ENCODE data around the gene TEKT2.

Gene TEKT2, protein sequence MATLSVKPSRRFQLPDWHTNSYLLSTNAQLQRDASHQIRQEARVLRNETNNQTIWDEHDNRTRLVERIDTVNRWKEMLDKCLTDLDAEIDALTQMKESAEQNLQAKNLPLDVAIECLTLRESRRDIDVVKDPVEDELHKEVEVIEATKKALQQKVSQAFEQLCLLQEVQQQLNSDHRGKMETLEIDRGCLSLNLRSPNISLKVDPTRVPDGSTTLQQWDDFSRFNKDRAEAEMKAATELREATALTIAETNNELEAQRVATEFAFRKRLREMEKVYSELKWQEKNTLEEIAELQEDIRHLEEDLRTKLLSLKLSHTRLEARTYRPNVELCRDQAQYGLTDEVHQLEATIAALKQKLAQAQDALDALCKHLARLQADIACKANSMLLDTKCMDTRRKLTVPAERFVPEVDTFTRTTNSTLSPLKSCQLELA

DNA sequence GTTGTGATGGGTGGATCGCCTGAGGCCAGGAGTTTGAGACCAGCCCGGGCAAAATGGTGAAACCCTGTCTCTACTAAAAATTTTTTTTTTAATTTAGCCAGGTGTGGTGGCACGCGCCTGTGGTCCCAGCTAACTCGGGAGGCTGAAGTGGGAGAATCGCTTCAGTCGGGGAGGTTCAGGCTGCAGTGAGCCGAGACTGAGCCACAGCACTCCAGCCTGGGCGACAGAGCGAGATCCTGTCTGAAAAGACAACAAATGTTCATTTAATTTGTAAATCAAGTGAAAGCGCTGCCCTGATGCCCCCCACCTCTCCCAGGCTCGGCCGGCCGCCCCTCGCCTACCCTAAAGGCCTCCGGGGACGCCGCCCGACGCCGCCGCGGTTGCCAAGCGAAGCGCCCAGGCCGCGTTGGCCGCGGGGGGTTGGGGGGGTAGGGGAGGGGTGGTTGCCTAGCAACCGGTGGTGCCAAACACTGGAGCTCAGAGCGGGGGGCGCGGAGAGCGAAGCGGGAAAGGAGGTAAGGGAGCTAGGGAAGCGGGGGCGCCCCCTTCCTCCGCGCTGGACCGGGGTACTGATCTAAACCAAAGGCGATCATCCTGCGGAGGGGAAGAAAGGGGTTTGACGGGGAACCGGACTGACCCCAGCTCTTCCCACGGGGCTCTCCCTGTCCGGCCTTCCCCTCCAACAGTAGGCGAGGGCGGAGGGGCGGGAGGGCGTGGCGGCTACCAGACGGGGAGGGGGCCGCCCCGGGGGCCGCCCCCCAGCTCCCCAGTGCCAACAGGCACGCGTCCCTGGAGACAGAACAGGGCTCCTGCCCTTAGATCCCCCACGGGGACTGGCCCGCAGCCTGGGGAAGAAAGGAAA lies at the start of gene TEKT2:
TEKT2 (plus strand) TSS at position 460 of the 862 bp plus-strand sequence. CDS start 828 bp downstream, outside the sequence.
- peak; percentile 92 for DNase-seq (ENCODE audit: low spot score)

- DNase-seq (ENCODE audit: low spot score), result no peak
Measured at GRCh38 chr1:36034692-36035091, 49.2 kb upstream of the TEKT2 start.

- no peak for DNase-seq (ENCODE audit: low spot score)
Measured at GRCh38 chr1:36035154-36035553, 48.7 kb upstream of the TEKT2 start.

- DNase-seq (ENCODE audit: low spot score), result no peak
Measured at GRCh38 chr1:36040238-36040637, 43.7 kb upstream of the TEKT2 start.

DNA sequence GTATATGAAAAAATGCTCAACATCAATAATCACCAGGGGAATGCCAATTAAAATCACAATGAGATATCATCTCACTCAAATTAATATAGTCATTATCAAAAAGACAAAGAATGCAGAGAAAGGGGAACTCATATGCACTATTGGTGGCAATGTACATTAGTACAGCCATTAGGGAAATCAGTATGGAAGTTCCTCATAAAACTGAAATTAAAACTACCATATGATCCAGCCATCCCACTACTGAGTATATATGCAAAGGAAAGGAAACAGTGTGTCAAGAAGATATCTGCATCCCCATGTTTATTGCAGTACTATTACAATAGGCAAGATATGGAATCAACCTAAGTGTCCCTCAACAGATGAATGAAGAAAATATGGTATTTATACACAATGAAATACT lies 32.1 kb upstream of the TEKT2 start:
- no peak for DNase-seq (ENCODE audit: low spot score)

DNA sequence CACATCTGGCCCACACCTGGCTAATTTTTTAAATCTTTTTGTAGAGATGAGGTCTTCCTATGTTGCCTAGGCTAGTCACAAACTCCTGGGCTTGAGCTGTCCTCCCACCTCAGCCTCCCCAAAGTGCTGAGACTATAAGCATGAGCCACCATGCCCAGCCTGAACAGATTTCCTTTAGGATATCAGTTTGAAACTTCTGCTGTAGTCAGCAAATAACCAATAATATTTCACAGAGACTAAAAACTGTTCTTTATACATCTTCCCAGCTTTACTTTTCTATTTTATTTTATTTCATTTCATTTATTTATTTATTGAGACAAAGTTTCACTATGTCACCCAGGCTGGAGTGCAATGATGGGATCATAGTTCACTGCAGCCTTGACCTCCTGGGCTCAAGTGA lies 29.9 kb upstream of the TEKT2 start:
- no peak for DNase-seq (ENCODE audit: low spot score)

GRCh38 chr1:36055706-36056105 lies 28.2 kb upstream of the TEKT2 start:
- no peak for DNase-seq (ENCODE audit: low spot score)

DNA sequence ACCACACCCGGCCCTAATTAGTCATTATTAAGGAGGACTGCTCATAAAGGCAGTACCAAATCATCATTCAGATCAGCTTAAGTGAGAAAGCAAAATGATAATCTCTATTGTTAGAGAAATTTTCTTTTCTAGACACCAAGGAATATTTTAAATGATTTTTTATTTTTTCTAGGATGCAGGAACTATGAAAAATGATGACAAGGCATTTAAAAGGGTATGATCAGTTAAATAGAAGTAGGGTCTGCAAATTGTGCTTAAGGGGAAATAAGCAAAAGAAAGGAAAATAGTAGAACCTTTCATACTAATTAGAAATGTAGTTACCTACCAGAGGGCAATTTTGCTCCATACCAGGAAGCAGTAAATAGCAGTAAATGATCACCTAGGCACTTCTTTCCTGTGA lies 21.6 kb upstream of the TEKT2 start:
- no peak for DNase-seq (ENCODE audit: low spot score)

GRCh38 chr1:36067871-36068270 lies 16.0 kb upstream of the TEKT2 start:
- DNase-seq (ENCODE audit: low spot score), result no peak

DNA sequence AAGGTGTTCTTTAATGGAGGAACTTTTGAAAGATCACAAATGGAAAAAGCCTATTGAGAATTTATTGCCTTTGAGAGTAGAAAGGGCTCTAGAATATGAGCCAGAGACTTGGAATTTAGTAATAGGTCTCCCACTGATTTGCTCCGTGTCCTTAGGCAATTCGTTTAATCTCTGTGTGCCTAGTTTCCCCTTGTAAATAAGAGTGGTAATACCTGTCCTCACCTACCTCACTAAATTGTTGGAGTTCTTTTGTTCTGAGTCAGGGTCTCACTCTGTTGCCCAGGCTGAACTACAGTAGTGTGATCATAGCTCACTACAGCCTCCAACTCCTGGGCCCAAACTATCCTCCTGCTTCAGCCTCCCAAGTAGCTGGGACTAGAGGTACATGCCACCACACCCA lies 15.0 kb upstream of the TEKT2 start:
- DNase-seq (ENCODE audit: low spot score), result no peak

- DNase-seq (ENCODE audit: low spot score), result no peak
Measured at GRCh38 chr1:36070349-36070748, 13.5 kb upstream of the TEKT2 start.

- no peak for DNase-seq (ENCODE audit: low spot score)
Measured at GRCh38 chr1:36076979-36077573, 6.8 kb upstream of the TEKT2 start.

- DNase-seq (ENCODE audit: low spot score), result no peak
Measured at GRCh38 chr1:36080236-36080635, 3.7 kb upstream of the TEKT2 start.

DNA sequence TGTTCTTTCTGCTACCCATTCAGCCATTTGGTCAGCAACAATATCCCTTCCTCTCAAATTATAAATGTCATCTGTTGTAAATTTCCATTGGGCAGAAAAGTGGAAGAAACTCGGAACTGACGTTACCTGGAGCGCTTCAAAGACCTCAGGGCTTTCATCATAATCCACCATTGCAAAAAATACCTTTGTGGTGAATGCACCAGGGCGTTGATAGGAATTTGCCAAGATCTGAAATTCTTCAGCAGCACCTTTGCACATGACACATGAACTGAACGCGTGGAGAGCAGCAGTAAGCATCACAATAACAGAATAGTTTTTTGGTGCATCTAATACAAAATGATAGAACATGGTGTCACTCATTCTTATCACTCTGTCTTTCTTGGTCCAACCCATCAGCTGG lies 3.1 kb upstream of the TEKT2 start:
- DNase-seq (ENCODE audit: low spot score), result no peak

GRCh38 chr1:36081926-36082485 lies 1.9 kb upstream of the TEKT2 start:
- DNase-seq (ENCODE audit: low spot score), result no peak

GRCh38 chr1:36083219-36083618 lies 675 bp upstream of the TEKT2 start:
- no peak for DNase-seq (ENCODE audit: low spot score)

- no peak for DNase-seq (ENCODE audit: low spot score)
Measured at GRCh38 chr1:36084497-36085115, 712 bp downstream of the TEKT2 start.

- no peak for DNase-seq (ENCODE audit: low spot score)
Measured at GRCh38 chr1:36085126-36085525, 1.2 kb downstream of the TEKT2 start.

GRCh38 chr1:36085686-36086526 lies 2.0 kb downstream of the TEKT2 start:
- no peak for DNase-seq (ENCODE audit: low spot score)

DNA sequence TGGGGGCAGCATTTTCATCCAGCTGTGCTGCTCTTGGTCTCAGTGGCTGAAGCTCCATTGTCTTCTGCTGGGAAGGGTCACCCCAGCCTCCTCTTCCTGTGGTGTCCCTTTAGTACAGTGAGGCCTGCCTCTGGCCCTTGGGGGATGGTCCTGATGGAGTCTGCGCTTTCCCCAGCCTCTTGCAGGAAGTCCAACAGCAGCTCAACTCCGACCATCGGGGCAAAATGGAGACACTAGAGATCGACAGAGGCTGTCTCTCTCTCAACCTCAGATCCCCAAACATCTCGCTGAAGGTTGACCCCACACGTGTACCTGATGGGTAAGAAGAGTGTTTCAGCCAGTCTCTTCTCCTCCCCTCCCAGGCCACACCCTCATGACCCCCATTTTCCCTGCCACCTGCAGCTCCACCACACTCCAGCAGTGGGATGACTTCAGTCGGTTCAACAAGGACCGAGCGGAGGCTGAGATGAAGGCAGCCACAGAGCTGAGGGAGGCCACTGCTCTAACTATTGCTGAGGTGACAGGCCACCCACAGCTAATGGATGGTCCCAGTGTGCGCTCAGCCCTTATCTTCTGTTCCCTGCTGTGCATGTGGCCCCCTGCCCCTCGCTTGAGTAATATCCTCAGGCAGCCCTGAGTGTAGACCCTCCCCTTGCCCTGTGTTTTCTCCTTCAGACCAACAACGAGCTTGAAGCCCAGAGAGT lies 2.8 kb downstream of the TEKT2 start:
- no peak for DNase-seq (ENCODE audit: low spot score)

Data from D341Med (cell line).